SK-N-SH treated with all-trans-retinoic acid at 6 μM for 48 hours (cell line): ENCODE results near the gene ATP5MG.

ENCODE experiments used
- ATAC-seq: fragments of 200-7000 bp; cut with Tn5 transposase; 3 replicates; pipeline ENCODE4 v1.9.1; 2020; ENCODE audit warnings: mild to moderate bottlenecking, moderate library complexity
- ARNTL ChIP-seq: fragments of 450-650 bp; formaldehyde crosslinking; IDR thresholded peaks from 2 replicates; pipeline ENCODE4 v1.5.0; 2020; ENCODE audit warnings: low read depth, mild to moderate bottlenecking, moderate library complexity, borderline replicate concordance
- BACH2 ChIP-seq: fragments of 250-450 bp; sonication (Bioruptor Pico); IDR thresholded peaks from 2 replicates; pipeline ENCODE4 v1.9.0; 2021; ENCODE audit warnings: mild to moderate bottlenecking, borderline replicate concordance
- CREB5 ChIP-seq: fragments of 250-450 bp; sonication (Bioruptor Pico); IDR thresholded peaks from 2 replicates; pipeline ENCODE4 v1.5.1; 2020; ENCODE audit warnings: low read depth, mild to moderate bottlenecking, moderate library complexity
- CSDC2 ChIP-seq: fragments of 250-450 bp; sonication (Bioruptor Pico); IDR thresholded peaks from 2 replicates; pipeline ENCODE4 v1.5.0; 2020; ENCODE audit warnings: mild to moderate bottlenecking, moderate library complexity
- ESRRG ChIP-seq: fragments of 250-450 bp; sonication (Bioruptor Pico); IDR thresholded peaks from 2 replicates; pipeline ENCODE4 v1.6.1; 2021; ENCODE audit warnings: mild to moderate bottlenecking
- GLIS3 ChIP-seq: fragments of 250-450 bp; sonication (Bioruptor Pico); IDR thresholded peaks from 2 replicates; pipeline ENCODE4 v1.5.0; 2020; ENCODE audit warnings: mild to moderate bottlenecking, moderate library complexity
- ISL1 ChIP-seq: fragments of 250-450 bp; sonication (Bioruptor Pico); IDR thresholded peaks from 2 replicates; pipeline ENCODE4 v2.1.2; 2022; ENCODE audit warnings: mild to moderate bottlenecking, moderate library complexity
- OSR1 ChIP-seq: fragments of 250-450 bp; sonication (Bioruptor Pico); IDR thresholded peaks from 2 replicates; pipeline ENCODE4 v1.8.0; 2022; ENCODE audit warnings: moderate library complexity, mild to moderate bottlenecking, inconsistent platforms
- PATZ1 ChIP-seq: fragments of 250-450 bp; sonication (Bioruptor Pico); IDR thresholded peaks from 2 replicates; pipeline ENCODE4 v1.8.0; 2020; ENCODE audit warnings: mild to moderate bottlenecking, moderate library complexity, borderline replicate concordance
- PPARA ChIP-seq: fragments of 250-450 bp; sonication (Bioruptor Pico); IDR thresholded peaks from 2 replicates; pipeline ENCODE4 v1.5.0; 2020; ENCODE audit warnings: mild to moderate bottlenecking, borderline replicate concordance
- RARB ChIP-seq: fragments of 250-450 bp; sonication (Bioruptor Pico); IDR thresholded peaks from 2 replicates; pipeline ENCODE4 v1.8.0; 2021; ENCODE audit warnings: mild to moderate bottlenecking, moderate library complexity
- SNAI2 ChIP-seq: fragments of 250-450 bp; sonication (Bioruptor Pico); IDR thresholded peaks from 2 replicates; pipeline ENCODE4 v1.5.0; 2020; ENCODE audit warnings: mild to moderate bottlenecking, moderate library complexity
- TCF4 ChIP-seq: fragments of 250-450 bp; sonication (Bioruptor Pico); IDR thresholded peaks from 2 replicates; pipeline ENCODE4 v1.8.0; 2021; ENCODE audit warnings: mild to moderate bottlenecking, moderate library complexity, borderline replicate concordance
- TOX ChIP-seq: fragments of 250-450 bp; sonication (Bioruptor Pico); IDR thresholded peaks from 2 replicates; pipeline ENCODE4 v1.8.0; 2021; ENCODE audit warnings: mild to moderate bottlenecking, moderate library complexity, borderline replicate concordance
- TSHZ2 ChIP-seq: fragments of 250-450 bp; sonication (Bioruptor Pico); IDR thresholded peaks from 2 replicates; pipeline ENCODE4 v1.5.0; 2020; ENCODE audit warnings: mild to moderate bottlenecking, moderate library complexity
- ZC3H10 ChIP-seq: fragments of 250-450 bp; sonication (Bioruptor Pico); IDR thresholded peaks from 2 replicates; pipeline ENCODE4 v1.5.1; 2021; ENCODE audit warnings: mild to moderate bottlenecking, moderate library complexity
- ZFP3 ChIP-seq: fragments of 250-450 bp; sonication (Bioruptor Pico); IDR thresholded peaks from 2 replicates; pipeline ENCODE4 v1.5.0; 2020; ENCODE audit warnings: mild to moderate bottlenecking, moderate library complexity
- ZFP30 ChIP-seq: fragments of 450-650 bp; formaldehyde crosslinking; IDR thresholded peaks from 2 replicates; pipeline ENCODE4 v1.5.0; 2022; ENCODE audit warnings: mild to moderate bottlenecking, moderate library complexity
- ZNF565 ChIP-seq: fragments of 450-650 bp; formaldehyde crosslinking; conservative IDR thresholded peaks from 2 replicates; pipeline ENCODE4 v1.5.0; 2020; ENCODE audit warnings: low read depth, mild to moderate bottlenecking, moderate library complexity
- ZNF70 ChIP-seq: fragments of 450-650 bp; formaldehyde crosslinking; IDR thresholded peaks from 2 replicates; pipeline ENCODE4 v1.5.0; 2020; ENCODE audit warnings: mild to moderate bottlenecking, moderate library complexity
- ZNF8 ChIP-seq: fragments of 450-650 bp; formaldehyde crosslinking; IDR thresholded peaks from 2 replicates; pipeline ENCODE4 v1.5.0; 2020; ENCODE audit warnings: mild to moderate bottlenecking, moderate library complexity
- TF ChIP-seq, protein P1 (sequence below): fragments of 250-450 bp; sonication (Bioruptor Pico); IDR thresholded peaks from 2 replicates; pipeline ENCODE4 v1.5.1; 2021; ENCODE audit warnings: mild to moderate bottlenecking, moderate library complexity
- TF ChIP-seq, protein P2 (sequence below): fragments of 250-450 bp; sonication (Bioruptor Pico); IDR thresholded peaks from 2 replicates; pipeline ENCODE4 v1.8.0; 2021; ENCODE audit warnings: low read depth, mild to moderate bottlenecking, moderate library complexity, borderline replicate concordance

Gene ATP5MG

GRCh38 chr11:118411530-118411929, 10.1 kb downstream of the ATP5MG start:
- ATAC-seq = no peak
- TF ChIP-seq, protein P1, sequence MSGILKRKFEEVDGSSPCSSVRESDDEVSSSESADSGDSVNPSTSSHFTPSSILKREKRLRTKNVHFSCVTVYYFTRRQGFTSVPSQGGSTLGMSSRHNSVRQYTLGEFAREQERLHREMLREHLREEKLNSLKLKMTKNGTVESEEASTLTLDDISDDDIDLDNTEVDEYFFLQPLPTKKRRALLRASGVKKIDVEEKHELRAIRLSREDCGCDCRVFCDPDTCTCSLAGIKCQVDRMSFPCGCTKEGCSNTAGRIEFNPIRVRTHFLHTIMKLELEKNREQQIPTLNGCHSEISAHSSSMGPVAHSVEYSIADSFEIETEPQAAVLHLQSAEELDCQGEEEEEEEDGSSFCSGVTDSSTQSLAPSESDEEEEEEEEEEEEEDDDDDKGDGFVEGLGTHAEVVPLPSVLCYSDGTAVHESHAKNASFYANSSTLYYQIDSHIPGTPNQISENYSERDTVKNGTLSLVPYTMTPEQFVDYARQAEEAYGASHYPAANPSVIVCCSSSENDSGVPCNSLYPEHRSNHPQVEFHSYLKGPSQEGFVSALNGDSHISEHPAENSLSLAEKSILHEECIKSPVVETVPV (CRISPR knock-in tag) = no peak
- TF ChIP-seq ESRRG (no peak), ARNTL (CRISPR knock-in tag) (no peak), GLIS3 (CRISPR knock-in tag) (no peak), RARB (no peak), BACH2 (CRISPR knock-in tag) (no peak), ZNF565 (CRISPR knock-in tag) (no peak), CSDC2 (CRISPR knock-in tag) (no peak), PPARA (CRISPR knock-in tag) (no peak), SNAI2 (no peak), ZNF70 (CRISPR knock-in tag) (no peak), ZNF8 (CRISPR knock-in tag) (no peak), ZFP3 (CRISPR knock-in tag) (no peak), TCF4 (no peak), PATZ1 (CRISPR knock-in tag) (no peak)
- TF ChIP-seq, protein P2, sequence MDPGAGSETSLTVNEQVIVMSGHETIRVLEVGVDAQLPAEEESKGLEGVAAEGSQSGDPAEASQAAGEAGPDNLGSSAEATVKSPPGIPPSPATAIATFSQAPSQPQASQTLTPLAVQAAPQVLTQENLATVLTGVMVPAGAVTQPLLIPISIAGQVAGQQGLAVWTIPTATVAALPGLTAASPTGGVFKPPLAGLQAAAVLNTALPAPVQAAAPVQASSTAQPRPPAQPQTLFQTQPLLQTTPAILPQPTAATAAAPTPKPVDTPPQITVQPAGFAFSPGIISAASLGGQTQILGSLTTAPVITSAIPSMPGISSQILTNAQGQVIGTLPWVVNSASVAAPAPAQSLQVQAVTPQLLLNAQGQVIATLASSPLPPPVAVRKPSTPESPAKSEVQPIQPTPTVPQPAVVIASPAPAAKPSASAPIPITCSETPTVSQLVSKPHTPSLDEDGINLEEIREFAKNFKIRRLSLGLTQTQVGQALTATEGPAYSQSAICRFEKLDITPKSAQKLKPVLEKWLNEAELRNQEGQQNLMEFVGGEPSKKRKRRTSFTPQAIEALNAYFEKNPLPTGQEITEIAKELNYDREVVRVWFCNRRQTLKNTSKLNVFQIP = no peak

- TF ChIP-seq TOX (CRISPR knock-in tag) (no peak), ISL1 (CRISPR knock-in tag) (no peak), RARB (no peak), TSHZ2 (CRISPR knock-in tag) (no peak)
- ATAC-seq = no peak
Observed at GRCh38 chr11:118412921-118413320, 11.5 kb downstream of the ATP5MG start.

- ATAC-seq = no peak
- TF ChIP-seq PPARA (CRISPR knock-in tag) (no peak), RARB (no peak), CREB5 (CRISPR knock-in tag) (no peak), TOX (CRISPR knock-in tag) (no peak), SNAI2 (no peak), ZFP30 (CRISPR knock-in tag) (no peak), ZC3H10 (CRISPR knock-in tag) (no peak), TSHZ2 (CRISPR knock-in tag) (no peak), ARNTL (CRISPR knock-in tag) (no peak), GLIS3 (CRISPR knock-in tag) (no peak), ESRRG (no peak), OSR1 (CRISPR knock-in tag) (no peak), BACH2 (CRISPR knock-in tag) (no peak)
- TF ChIP-seq, protein P2 = no peak
Observed at GRCh38 chr11:118415062-118415738, 13.8 kb downstream of the ATP5MG start.
